Karpas-422 (cell line): ENCODE measurements around the gene DNAJC13. TPM values are rescaled to one million over a fixed set of nuclear protein-coding genes. Genes with fewer than 3 reads are reported as not detected.

Experiments used
- DNase-seq: peaks from one replicate; pipeline ENCODE4 v3.0.0-alpha.2; 2015
- H2AFZ ChIP-seq: fragments of 200-600 bp; sonication (generic); 2 replicates; pipeline ENCODE4 v1.6.1; 2014; ENCODE audit warnings: antibody characterized with exemption, low read length, mixed read lengths
- H3K27ac ChIP-seq: fragments of 200-600 bp; sonication (generic); 2 replicates; pipeline ENCODE4 v1.5.1; 2014; ENCODE audit warnings: mild to moderate bottlenecking, low read length, moderate library complexity
- H3K27me3 ChIP-seq: fragments of 200-600 bp; sonication (generic); 2 replicates; pipeline ENCODE4 v1.6.1; 2014; ENCODE audit warnings: low read length, mixed read lengths
- H3K36me3 ChIP-seq: fragments of 200-600 bp; sonication (generic); 2 replicates; pipeline ENCODE4 v1.6.1; 2014; ENCODE audit warnings: low read length, mixed read lengths; ENCODE audit not compliant: insufficient read depth
- H3K4me1 ChIP-seq: fragments of 200-600 bp; sonication (generic); 2 replicates; pipeline ENCODE4 v1.6.1; 2014; ENCODE audit warnings: mild to moderate bottlenecking, low read length, mixed read lengths
- H3K4me2 ChIP-seq: fragments of 200-600 bp; sonication (generic); 2 replicates; pipeline ENCODE4 v1.6.1; 2014; ENCODE audit warnings: low read length, low read depth, mild to moderate bottlenecking; ENCODE audit not compliant: poor library complexity, severe bottlenecking
- H3K4me3 ChIP-seq: fragments of 200-600 bp; sonication (generic); 2 replicates; pipeline ENCODE4 v1.5.1; 2014; ENCODE audit warnings: mild to moderate bottlenecking, antibody characterized with exemption, low read length, mixed read lengths
- H3K79me2 ChIP-seq: fragments of 200-600 bp; sonication (generic); 2 replicates; pipeline ENCODE4 v1.6.1; 2014; ENCODE audit warnings: mild to moderate bottlenecking, low read length, mixed read lengths
- H3K9ac ChIP-seq: fragments of 200-600 bp; sonication (generic); 2 replicates; pipeline ENCODE4 v1.6.0; 2014; ENCODE audit warnings: low read length
- H3K9me2 ChIP-seq: fragments of 200-600 bp; sonication (generic), shearing (Covaris generic); replicated peaks from 2 replicates; pipeline ENCODE4 v1.6.0; 2014; ENCODE audit warnings: mild to moderate bottlenecking, low read length, moderate library complexity; ENCODE audit not compliant: insufficient read depth
- H3K9me3 ChIP-seq: fragments of 300-700, 200-600 bp; sonication (generic); 2 replicates; pipeline ENCODE4 v1.6.1; 2014; ENCODE audit warnings: low read length, mixed read lengths
- H4K20me1 ChIP-seq: fragments of 200-600 bp; sonication (generic); 2 replicates; pipeline ENCODE4 v1.6.1; 2014; ENCODE audit warnings: mild to moderate bottlenecking, antibody characterized with exemption, low read length, low read depth; ENCODE audit not compliant: insufficient read depth
- total RNA-seq: library from RNA; depleted of rRNA; stranded (reverse); fragments of >200 nt; shearing (Covaris generic); gene quantifications from 2 replicates; pipeline ENCODE4 v1.2.3, GENCODE V29; 2014; ENCODE audit warnings: low replicate concordance

The DNAJC13 gene
- total RNA-seq, 1 experiment from 2014 or later = 38.9 TPM

GRCh38 chr3:132543011-132543739, 125.9 kb downstream of the DNAJC13 start:
- H3K27ac ChIP-seq = no peak overlapping the region
- H3K4me3 ChIP-seq = no peak overlapping the region
- H3K36me3 ChIP-seq = peaks cover 8% of the 10 kb centered on the region; the same call in 1 of the 2 replicates
- no peaks in the 10 kb centered on the region for H3K79me2 ChIP-seq
- H3K9ac ChIP-seq = no peak overlapping the region
- DNase-seq = no peak
- no peaks in the 10 kb centered on the region for H3K9me2 ChIP-seq
- no peak overlapping the region for H2AFZ ChIP-seq
- H3K27me3 ChIP-seq = no peaks in the 10 kb centered on the region
- no peaks in the 10 kb centered on the region for H3K4me1 ChIP-seq
- H3K9me3 ChIP-seq = no peaks in the 10 kb centered on the region
- no peaks in the 10 kb centered on the region for H4K20me1 ChIP-seq
- no peak overlapping the region for H3K4me2 ChIP-seq

GRCh38 chr3:132544130-132544529, 126.8 kb downstream of the DNAJC13 start:
- Histone ChIP-seq H3K27me3 (no peaks in the 10 kb centered on the region), H3K9ac (no peak overlapping the region), H3K4me3 (no peak overlapping the region)

GRCh38 chr3:132545471-132545870, 128.2 kb downstream of the DNAJC13 start:
- H2AFZ ChIP-seq = no peak overlapping the region
- no peaks in the 10 kb centered on the region; the same call in 1 of the 2 replicates for H3K4me1 ChIP-seq
- no peak overlapping the region for H3K27ac ChIP-seq
- no peaks in the 10 kb centered on the region for H4K20me1 ChIP-seq
- no peak overlapping the region for H3K4me2 ChIP-seq
- no peaks in the 10 kb centered on the region for H3K79me2 ChIP-seq
- H3K9me3 ChIP-seq = no peaks in the 10 kb centered on the region
- no peak overlapping the region for H3K4me3 ChIP-seq
- no peaks in the 10 kb centered on the region for H3K27me3 ChIP-seq
- no peak overlapping the region for H3K9ac ChIP-seq
- DNase-seq = no peak
- H3K9me2 ChIP-seq = no peaks in the 10 kb centered on the region
- no peaks in the 10 kb centered on the region for H3K36me3 ChIP-seq

More at GRCh38 chr3:132544130-132544529, 126.8 kb downstream of the DNAJC13 start:
- Histone ChIP-seq H3K9me2 (no peaks in the 10 kb centered on the region), H3K27ac (no peak overlapping the region), H3K4me1 (no peaks in the 10 kb centered on the region), H3K79me2 (no peaks in the 10 kb centered on the region), H4K20me1 (no peaks in the 10 kb centered on the region), H3K36me3 (peaks cover 3% of the 10 kb centered on the region; the same call in 1 of the 2 replicates), H3K4me2 (no peak overlapping the region), H2AFZ (no peak overlapping the region), H3K9me3 (no peaks in the 10 kb centered on the region)
- no peak for DNase-seq

GRCh38 chr3:132549169-132549568, 131.9 kb downstream of the DNAJC13 start:
- Histone ChIP-seq H3K27me3 (no peaks in the 10 kb centered on the region), H3K9me2 (no peaks in the 10 kb centered on the region), H3K4me3 (no peak overlapping the region), H4K20me1 (no peaks in the 10 kb centered on the region), H3K9ac (no peak overlapping the region), H3K4me2 (no peak overlapping the region), H3K36me3 (no peaks in the 10 kb centered on the region), H3K9me3 (no peaks in the 10 kb centered on the region), H3K4me1 (no peaks in the 10 kb centered on the region; the same call in 1 of the 2 replicates), H3K27ac (no peak overlapping the region), H2AFZ (no peak overlapping the region), H3K79me2 (no peaks in the 10 kb centered on the region)
- no peak for DNase-seq

- Histone ChIP-seq H3K9me3 (no peaks in the 10 kb centered on the region), H3K4me2 (no peak overlapping the region), H3K9me2 (no peaks in the 10 kb centered on the region), H3K9ac (no peak overlapping the region), H4K20me1 (no peaks in the 10 kb centered on the region), H3K27ac (no peak overlapping the region), H3K4me1 (no peaks in the 10 kb centered on the region; the same call in 1 of the 2 replicates), H2AFZ (no peak overlapping the region), H3K79me2 (no peaks in the 10 kb centered on the region), H3K36me3 (no peaks in the 10 kb centered on the region), H3K27me3 (no peaks in the 10 kb centered on the region), H3K4me3 (no peak overlapping the region)
- no peak for DNase-seq
Measured at GRCh38 chr3:132549890-132550578, 132.7 kb downstream of the DNAJC13 start.

GRCh38 chr3:132550579-132551305, 133.4 kb downstream of the DNAJC13 start:
- Histone ChIP-seq H3K4me2 (no peak overlapping the region), H3K27ac (no peak overlapping the region), H2AFZ (no peak overlapping the region)

GRCh38 chr3:132553826-132554225, 136.5 kb downstream of the DNAJC13 start:
- no peak overlapping the region for H3K9ac ChIP-seq
- H3K36me3 ChIP-seq = no peaks in the 10 kb centered on the region
- no peaks in the 10 kb centered on the region for H3K9me2 ChIP-seq
- H4K20me1 ChIP-seq = no peaks in the 10 kb centered on the region
- H3K4me2 ChIP-seq = no peak overlapping the region
- no peaks in the 10 kb centered on the region; the same call in 1 of the 2 replicates for H3K4me1 ChIP-seq
- no peak overlapping the region for H2AFZ ChIP-seq
- H3K27ac ChIP-seq = no peak overlapping the region
- no peaks in the 10 kb centered on the region for H3K79me2 ChIP-seq
- H3K4me3 ChIP-seq = no peak overlapping the region
- no peaks in the 10 kb centered on the region for H3K27me3 ChIP-seq
- DNase-seq = no peak
- H3K9me3 ChIP-seq = no peaks in the 10 kb centered on the region

More at GRCh38 chr3:132550579-132551305, 133.4 kb downstream of the DNAJC13 start:
- Histone ChIP-seq H3K9me3 (no peaks in the 10 kb centered on the region), H3K9ac (no peak overlapping the region), H3K4me3 (no peak overlapping the region), H3K36me3 (no peaks in the 10 kb centered on the region), H3K27me3 (no peaks in the 10 kb centered on the region), H3K79me2 (no peaks in the 10 kb centered on the region), H3K9me2 (no peaks in the 10 kb centered on the region), H3K4me1 (no peaks in the 10 kb centered on the region; the same call in 1 of the 2 replicates), H4K20me1 (no peaks in the 10 kb centered on the region)
- DNase-seq = no peak

GRCh38 chr3:132554437-132554836, 137.1 kb downstream of the DNAJC13 start:
- H2AFZ ChIP-seq = no peak overlapping the region
- H3K79me2 ChIP-seq = no peaks in the 10 kb centered on the region
- H4K20me1 ChIP-seq = no peaks in the 10 kb centered on the region
- H3K4me2 ChIP-seq = no peak overlapping the region
- no peaks in the 10 kb centered on the region for H3K9me2 ChIP-seq
- no peaks in the 10 kb centered on the region; the same call in 1 of the 2 replicates for H3K4me1 ChIP-seq
- no peaks in the 10 kb centered on the region for H3K27me3 ChIP-seq
- no peak for DNase-seq
- no peak overlapping the region for H3K27ac ChIP-seq
- no peak overlapping the region for H3K4me3 ChIP-seq
- no peaks in the 10 kb centered on the region for H3K36me3 ChIP-seq
- H3K9ac ChIP-seq = no peak overlapping the region
- H3K9me3 ChIP-seq = no peaks in the 10 kb centered on the region
